Measurements from ENCODE around the gene PRSS12. TPM values are rescaled to one million over a fixed set of nuclear protein-coding genes. Genes with fewer than 3 reads are reported as not detected.
A peak's percentile ranks its signal among the peaks of the same experiment; 100 is the strongest.
"Not testable (repeated sequence)": the region's sequence is repeated elsewhere in the genome, so short reads cannot be mapped to it uniquely, and the experiment has no call there.

Gene PRSS12, protein sequence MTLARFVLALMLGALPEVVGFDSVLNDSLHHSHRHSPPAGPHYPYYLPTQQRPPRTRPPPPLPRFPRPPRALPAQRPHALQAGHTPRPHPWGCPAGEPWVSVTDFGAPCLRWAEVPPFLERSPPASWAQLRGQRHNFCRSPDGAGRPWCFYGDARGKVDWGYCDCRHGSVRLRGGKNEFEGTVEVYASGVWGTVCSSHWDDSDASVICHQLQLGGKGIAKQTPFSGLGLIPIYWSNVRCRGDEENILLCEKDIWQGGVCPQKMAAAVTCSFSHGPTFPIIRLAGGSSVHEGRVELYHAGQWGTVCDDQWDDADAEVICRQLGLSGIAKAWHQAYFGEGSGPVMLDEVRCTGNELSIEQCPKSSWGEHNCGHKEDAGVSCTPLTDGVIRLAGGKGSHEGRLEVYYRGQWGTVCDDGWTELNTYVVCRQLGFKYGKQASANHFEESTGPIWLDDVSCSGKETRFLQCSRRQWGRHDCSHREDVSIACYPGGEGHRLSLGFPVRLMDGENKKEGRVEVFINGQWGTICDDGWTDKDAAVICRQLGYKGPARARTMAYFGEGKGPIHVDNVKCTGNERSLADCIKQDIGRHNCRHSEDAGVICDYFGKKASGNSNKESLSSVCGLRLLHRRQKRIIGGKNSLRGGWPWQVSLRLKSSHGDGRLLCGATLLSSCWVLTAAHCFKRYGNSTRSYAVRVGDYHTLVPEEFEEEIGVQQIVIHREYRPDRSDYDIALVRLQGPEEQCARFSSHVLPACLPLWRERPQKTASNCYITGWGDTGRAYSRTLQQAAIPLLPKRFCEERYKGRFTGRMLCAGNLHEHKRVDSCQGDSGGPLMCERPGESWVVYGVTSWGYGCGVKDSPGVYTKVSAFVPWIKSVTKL
- polyA plus RNA-seq (2013, experiment 1 of 4): 1.5 TPM
- 1.6 TPM for polyA plus RNA-seq (2013, experiment 2 of 4)
- polyA plus RNA-seq (2013, experiment 3 of 4): 1.9 TPM
- polyA plus RNA-seq (2013, experiment 4 of 4): 2.6 TPM

DNA sequence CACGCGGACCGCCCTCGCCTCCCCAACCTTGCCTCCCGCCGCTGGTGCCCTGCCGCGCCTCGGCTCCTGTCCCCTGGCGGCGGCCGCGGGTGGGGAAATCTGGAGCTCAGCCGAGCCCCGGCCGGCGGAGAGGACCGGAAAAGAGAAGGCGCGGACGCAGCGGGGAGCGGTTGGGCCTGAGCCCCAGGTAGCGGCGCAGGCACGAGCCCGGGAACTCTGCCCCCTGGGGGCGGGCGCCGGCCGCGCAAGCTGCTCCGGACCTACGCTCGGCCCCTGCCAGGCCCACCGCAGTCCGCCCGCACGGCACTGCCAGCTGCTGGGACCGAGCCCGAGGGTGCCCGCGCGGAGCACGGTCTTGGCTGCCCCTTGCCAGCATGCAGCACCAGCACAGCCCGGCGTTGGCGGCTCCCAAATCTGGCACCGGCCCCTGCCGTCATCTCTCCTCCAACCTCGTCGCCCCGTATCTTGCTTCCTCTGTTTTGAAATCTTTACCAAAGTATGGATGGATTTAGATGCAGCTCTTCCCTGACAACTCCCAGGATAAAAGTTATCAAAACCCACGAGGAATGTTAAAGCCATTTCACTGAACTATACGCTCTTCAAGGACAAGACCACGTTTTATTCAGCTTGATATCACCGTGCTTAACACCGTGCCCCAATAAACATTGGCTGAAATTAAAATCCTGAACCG is at the start of gene PRSS12:
PRSS12 (minus strand) TSS at position 161 of the 691 bp plus-strand sequence. CDS start 283 bp downstream, outside the sequence.
- no peak within 1 kb of the TSS for H3K27ac ChIP-seq (ENCODE audit: insufficient read depth, low read depth, low read length, poor library complexity, severe bottlenecking)
- 3 to 4% methylated on average over 59 of the region's 59 CpGs for WGBS, 2 experiments
- no peaks in the 10 kb centered on the region for H3K4me1 ChIP-seq (ENCODE audit: control insufficient read depth, insufficient read depth, low read length)
- H3K27me3 ChIP-seq (ENCODE audit: control insufficient read depth, insufficient read depth, low read length, poor library complexity, severe bottlenecking): peaks cover 44% of the 10 kb centered on the region
- no peaks in the 10 kb centered on the region for H3K9me3 ChIP-seq (ENCODE audit: control insufficient read depth, low read length)
- H3K36me3 ChIP-seq (ENCODE audit: control insufficient read depth, insufficient read depth, low read length): no peaks in the 10 kb centered on the region
- peak within 1 kb of the TSS; percentile 52 for H3K4me3 ChIP-seq (ENCODE audit: insufficient read depth, low read depth, low read length)

DNA sequence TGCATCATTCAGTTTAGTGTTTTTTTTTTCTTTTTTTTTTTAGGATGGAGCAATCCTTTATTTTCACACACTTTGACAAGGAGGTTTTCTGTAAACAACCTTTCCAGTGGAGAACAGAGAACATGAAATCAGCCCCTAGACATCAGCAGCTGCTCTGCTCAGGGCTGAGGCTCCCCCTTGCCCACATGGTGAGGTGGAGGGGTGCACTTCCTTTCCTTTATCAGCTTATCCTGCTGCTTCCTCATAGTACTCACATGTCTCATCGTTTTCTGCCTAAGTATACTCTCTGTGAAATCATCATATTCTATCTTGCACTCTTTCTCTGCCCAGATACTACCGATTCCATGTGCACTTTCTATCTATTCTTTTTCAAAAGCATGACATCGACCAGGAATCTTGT is 47.6 kb upstream of the PRSS12 start:
- Histone ChIP-seq H3K4me3 (ENCODE audit: insufficient read depth, low read depth, low read length) (no peak overlapping the region), H3K36me3 (ENCODE audit: control insufficient read depth, insufficient read depth, low read length) (no peaks in the 10 kb centered on the region), H3K9me3 (ENCODE audit: control insufficient read depth, low read length) (no peaks in the 10 kb centered on the region), H3K4me1 (ENCODE audit: control insufficient read depth, insufficient read depth, low read length) (no peaks in the 10 kb centered on the region), H3K27ac (ENCODE audit: insufficient read depth, low read depth, low read length, poor library complexity, severe bottlenecking) (no peak overlapping the region), H3K27me3 (ENCODE audit: control insufficient read depth, insufficient read depth, low read length, poor library complexity, severe bottlenecking) (no peaks in the 10 kb centered on the region)
- 83 to 84% methylated on average over 3 of the region's 3 CpGs for WGBS, 2 experiments

DNA sequence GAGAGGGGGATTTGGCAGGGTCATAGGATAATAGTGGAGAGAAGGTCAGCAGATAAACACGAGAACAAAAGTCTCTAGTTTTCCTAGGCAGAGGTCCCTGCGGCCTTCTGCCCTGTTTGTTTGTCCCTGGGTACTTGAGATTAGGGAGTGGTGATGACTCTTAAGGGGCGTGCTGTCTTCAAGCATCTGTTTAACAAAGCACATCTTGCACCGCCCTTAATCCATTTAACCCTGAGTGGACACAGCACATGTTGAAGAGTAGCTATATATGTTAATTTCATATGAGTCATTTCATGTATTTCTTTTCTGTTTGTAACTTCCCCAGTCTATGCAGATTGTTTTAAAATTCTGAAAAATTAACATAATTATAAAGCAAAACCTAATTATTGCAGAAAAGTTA is 47.1 kb upstream of the PRSS12 start:
- H3K36me3 ChIP-seq (ENCODE audit: control insufficient read depth, insufficient read depth, low read length); H3K9me3 ChIP-seq (ENCODE audit: control insufficient read depth, low read length); H3K4me1 ChIP-seq (ENCODE audit: control insufficient read depth, insufficient read depth, low read length); H3K27me3 ChIP-seq (ENCODE audit: control insufficient read depth, insufficient read depth, low read length, poor library complexity, severe bottlenecking); H3K27ac ChIP-seq (ENCODE audit: insufficient read depth, low read depth, low read length, poor library complexity, severe bottlenecking); H3K4me3 ChIP-seq (ENCODE audit: insufficient read depth, low read depth, low read length): not testable (repeated sequence)
- 33 to 46% methylated on average over 2 to 3 of the region's 4 CpGs for WGBS, 2 experiments

DNA sequence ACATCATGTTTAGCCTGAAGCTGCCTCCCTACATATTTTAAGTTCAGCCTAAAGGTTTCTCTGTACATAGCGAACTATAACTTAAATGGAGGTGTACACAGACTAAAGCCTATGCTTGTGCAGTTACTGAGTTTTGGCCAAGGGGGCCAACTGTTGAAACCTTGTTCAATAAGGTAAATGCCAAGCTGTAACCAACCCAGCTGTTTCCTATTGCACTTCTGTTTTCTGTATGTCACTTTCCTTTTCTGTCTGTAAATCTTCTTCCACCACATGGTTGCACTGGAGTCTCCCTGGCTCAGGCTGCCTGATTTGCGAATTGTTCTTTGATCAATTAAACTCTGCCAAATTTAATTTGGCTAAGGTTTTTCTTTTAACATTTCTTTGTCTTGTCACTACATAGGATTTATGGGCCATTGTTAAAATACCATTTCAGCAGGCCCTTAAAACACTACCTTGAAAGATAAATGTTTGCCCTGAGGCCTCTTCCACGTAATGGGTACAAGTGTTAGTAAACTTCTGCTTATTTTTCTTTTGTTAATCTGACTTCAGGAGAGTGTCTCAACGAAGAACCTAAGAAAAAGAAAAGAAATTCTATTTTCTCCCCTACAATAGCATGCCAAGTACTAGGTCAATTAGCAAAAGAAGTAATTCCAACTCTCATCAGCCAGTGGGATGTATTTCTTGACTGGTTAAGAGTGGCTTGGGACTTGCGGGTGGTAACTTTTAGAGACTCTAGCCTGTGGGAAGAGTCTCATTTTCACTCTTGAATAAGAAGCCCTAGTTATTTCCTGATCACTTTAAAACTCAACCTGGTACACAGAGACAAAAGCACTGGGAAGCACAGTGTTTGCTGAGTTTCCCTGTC is 45.7 kb upstream of the PRSS12 start:
- H3K4me1 ChIP-seq (ENCODE audit: control insufficient read depth, insufficient read depth, low read length): no peaks in the 10 kb centered on the region
- H3K27ac ChIP-seq (ENCODE audit: insufficient read depth, low read depth, low read length, poor library complexity, severe bottlenecking): no peak overlapping the region
- WGBS, 2 experiments: 81 to 93% methylated on average over 4 to 5 of the region's 5 CpGs
- no peaks in the 10 kb centered on the region for H3K9me3 ChIP-seq (ENCODE audit: control insufficient read depth, low read length)
- no peak overlapping the region for H3K4me3 ChIP-seq (ENCODE audit: insufficient read depth, low read depth, low read length)
- no peaks in the 10 kb centered on the region for H3K27me3 ChIP-seq (ENCODE audit: control insufficient read depth, insufficient read depth, low read length, poor library complexity, severe bottlenecking)
- no peaks in the 10 kb centered on the region for H3K36me3 ChIP-seq (ENCODE audit: control insufficient read depth, insufficient read depth, low read length)

DNA sequence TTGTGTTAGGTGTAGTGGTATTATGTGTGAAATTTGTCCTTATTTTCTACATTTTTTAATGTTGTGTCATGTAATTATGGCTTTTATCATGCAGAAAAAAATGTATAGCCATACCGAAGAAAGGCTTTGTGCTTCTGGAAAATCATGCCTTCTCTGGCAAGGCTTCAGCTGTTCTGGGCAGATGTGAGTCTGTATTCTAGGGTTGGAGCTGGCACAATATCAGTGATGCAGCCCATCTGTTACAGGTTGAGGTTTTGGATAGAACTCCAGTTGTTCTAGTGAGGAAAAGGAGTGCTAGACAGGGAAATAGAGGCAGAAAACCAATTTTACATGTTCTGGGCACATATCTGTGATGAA is 44.8 kb upstream of the PRSS12 start:
- no peaks in the 10 kb centered on the region for H3K4me1 ChIP-seq (ENCODE audit: control insufficient read depth, insufficient read depth, low read length)
- no peak overlapping the region for H3K4me3 ChIP-seq (ENCODE audit: insufficient read depth, low read depth, low read length)
- WGBS, 2 experiments: 92 to 97% methylated on average over 1 of the region's 1 CpG
- H3K27me3 ChIP-seq (ENCODE audit: control insufficient read depth, insufficient read depth, low read length, poor library complexity, severe bottlenecking): no peaks in the 10 kb centered on the region
- H3K27ac ChIP-seq (ENCODE audit: insufficient read depth, low read depth, low read length, poor library complexity, severe bottlenecking): no peak overlapping the region
- no peaks in the 10 kb centered on the region for H3K36me3 ChIP-seq (ENCODE audit: control insufficient read depth, insufficient read depth, low read length)
- H3K9me3 ChIP-seq (ENCODE audit: control insufficient read depth, low read length): no peaks in the 10 kb centered on the region

DNA sequence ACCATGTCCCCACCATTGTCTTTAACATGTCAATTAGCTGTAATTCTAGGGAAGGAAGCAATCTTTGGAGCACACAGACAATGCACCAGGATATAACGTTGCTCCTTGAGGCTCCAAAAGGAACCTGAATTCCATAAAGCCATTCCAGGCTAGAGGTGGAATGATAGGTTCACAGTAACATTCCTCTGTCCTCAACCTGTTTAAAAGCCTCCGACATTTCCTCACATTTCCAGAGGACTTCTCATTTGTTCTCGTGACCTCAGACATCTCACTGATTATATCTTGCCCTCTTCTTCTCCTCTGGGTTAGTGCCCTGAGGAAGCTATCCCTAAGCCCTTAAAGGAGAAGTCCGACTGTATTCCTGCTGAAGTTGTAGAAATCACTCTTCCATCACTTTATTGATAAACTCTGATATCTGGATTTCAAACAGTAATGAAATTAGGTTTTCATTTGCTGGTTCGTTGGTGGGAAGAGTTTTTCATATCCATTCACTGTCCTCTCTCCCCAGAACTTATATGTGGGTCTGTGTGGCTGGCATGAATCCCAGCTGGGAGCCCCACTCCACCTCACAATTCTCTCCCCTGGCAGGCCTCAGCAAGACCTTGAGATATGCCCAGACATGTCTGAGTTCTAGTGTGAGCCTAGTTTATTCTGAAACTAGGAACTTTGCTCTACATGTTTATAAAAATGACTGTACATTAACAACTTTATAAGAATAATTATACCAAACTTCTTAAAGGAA is 44.2 kb upstream of the PRSS12 start:
- H3K4me1 ChIP-seq (ENCODE audit: control insufficient read depth, insufficient read depth, low read length): no peaks in the 10 kb centered on the region

DNA sequence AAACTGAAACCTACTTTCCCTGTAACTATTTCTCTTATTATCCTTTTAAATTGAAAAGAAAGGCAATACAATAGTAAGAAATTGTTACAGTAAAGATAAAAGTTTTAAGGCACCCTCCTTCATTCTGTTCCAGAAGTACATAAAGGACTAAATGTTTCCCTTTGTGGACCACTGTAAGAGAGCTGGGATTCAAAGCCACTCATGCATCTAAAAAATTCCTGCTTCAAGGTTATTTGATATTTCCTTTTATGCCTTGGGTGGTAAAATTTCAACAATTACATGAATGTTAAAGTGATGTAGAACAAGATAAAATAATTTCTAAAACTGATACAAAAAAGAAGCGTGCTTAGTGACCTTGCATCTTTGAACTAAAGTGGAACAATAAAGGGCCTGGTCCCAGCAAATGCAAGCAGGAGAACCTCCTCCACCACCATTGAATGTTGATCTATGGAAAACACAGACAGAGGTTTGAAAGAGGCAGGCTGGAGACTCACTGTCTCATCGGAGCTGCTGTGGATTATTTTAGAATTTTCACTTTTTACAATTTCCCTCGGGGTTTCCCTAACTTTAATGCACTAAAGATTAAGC is 42.3 kb upstream of the PRSS12 start:
- Histone ChIP-seq H3K4me3 (ENCODE audit: insufficient read depth, low read depth, low read length) (no peak overlapping the region), H3K9me3 (ENCODE audit: control insufficient read depth, low read length) (no peaks in the 10 kb centered on the region), H3K36me3 (ENCODE audit: control insufficient read depth, insufficient read depth, low read length) (no peaks in the 10 kb centered on the region), H3K27ac (ENCODE audit: insufficient read depth, low read depth, low read length, poor library complexity, severe bottlenecking) (no peak overlapping the region), H3K27me3 (ENCODE audit: control insufficient read depth, insufficient read depth, low read length, poor library complexity, severe bottlenecking) (no peaks in the 10 kb centered on the region), H3K4me1 (ENCODE audit: control insufficient read depth, insufficient read depth, low read length) (no peaks in the 10 kb centered on the region)
- WGBS, 2 experiments: 78% methylated on average over 3 of the region's 3 CpGs; no CpG with 5 or more reads in 1 of the 2 experiments

More for the DNA sequence above, 44.2 kb upstream of the PRSS12 start:
- Histone ChIP-seq H3K4me3 (ENCODE audit: insufficient read depth, low read depth, low read length) (no peak overlapping the region), H3K9me3 (ENCODE audit: control insufficient read depth, low read length) (no peaks in the 10 kb centered on the region), H3K27ac (ENCODE audit: insufficient read depth, low read depth, low read length, poor library complexity, severe bottlenecking) (no peak overlapping the region), H3K36me3 (ENCODE audit: control insufficient read depth, insufficient read depth, low read length) (no peaks in the 10 kb centered on the region), H3K27me3 (ENCODE audit: control insufficient read depth, insufficient read depth, low read length, poor library complexity, severe bottlenecking) (no peaks in the 10 kb centered on the region)
- 83 to 84% methylated on average over 4 to 5 of the region's 5 CpGs for WGBS, 2 experiments

DNA sequence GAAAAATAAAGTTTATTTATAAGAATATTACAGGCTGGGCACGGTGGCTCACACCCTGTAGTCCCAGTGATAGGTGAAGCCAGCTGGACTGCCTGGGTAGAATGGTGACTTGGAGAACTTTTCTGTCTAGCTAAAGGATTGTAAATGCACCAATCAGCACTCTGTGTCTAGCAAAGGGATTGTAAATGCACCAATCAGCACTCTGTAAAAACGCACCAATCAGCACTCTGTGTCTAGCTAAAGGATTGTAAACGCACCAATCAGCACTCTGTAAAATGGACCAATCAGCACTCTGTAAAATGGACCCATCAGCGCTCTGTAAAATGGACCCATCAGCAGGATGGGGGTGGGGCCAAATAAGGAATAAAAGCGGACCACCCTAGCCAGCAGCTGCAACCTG is 39.7 kb upstream of the PRSS12 start:
- 96 to 98% methylated on average over 5 of the region's 5 CpGs for WGBS, 2 experiments
- H3K4me1 ChIP-seq (ENCODE audit: control insufficient read depth, insufficient read depth, low read length); H3K4me3 ChIP-seq (ENCODE audit: insufficient read depth, low read depth, low read length); H3K27me3 ChIP-seq (ENCODE audit: control insufficient read depth, insufficient read depth, low read length, poor library complexity, severe bottlenecking); H3K9me3 ChIP-seq (ENCODE audit: control insufficient read depth, low read length); H3K27ac ChIP-seq (ENCODE audit: insufficient read depth, low read depth, low read length, poor library complexity, severe bottlenecking); H3K36me3 ChIP-seq (ENCODE audit: control insufficient read depth, insufficient read depth, low read length): not testable (repeated sequence)

DNA sequence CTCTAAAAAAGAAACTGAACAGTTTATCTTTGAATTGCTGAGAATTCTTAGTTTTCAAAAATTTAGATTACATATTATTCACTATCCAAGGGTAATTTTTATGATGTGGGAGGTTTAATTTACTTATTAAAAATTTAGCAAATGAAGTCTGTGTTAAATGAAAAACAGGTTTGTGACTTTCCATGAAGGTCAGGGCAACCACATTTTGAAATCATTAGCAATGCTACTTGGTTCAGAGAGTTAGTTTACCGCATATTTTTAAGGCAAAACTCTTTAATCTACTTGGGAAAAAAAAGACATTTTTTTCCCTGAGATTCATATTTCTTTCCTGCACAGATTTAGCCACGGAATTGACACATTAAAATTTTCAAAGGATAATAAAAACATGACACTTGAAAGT is 37.3 kb upstream of the PRSS12 start:
- Histone ChIP-seq H3K4me3 (ENCODE audit: insufficient read depth, low read depth, low read length) (no peak overlapping the region), H3K27ac (ENCODE audit: insufficient read depth, low read depth, low read length, poor library complexity, severe bottlenecking) (no peak overlapping the region), H3K36me3 (ENCODE audit: control insufficient read depth, insufficient read depth, low read length) (no peaks in the 10 kb centered on the region), H3K9me3 (ENCODE audit: control insufficient read depth, low read length) (no peaks in the 10 kb centered on the region), H3K27me3 (ENCODE audit: control insufficient read depth, insufficient read depth, low read length, poor library complexity, severe bottlenecking) (no peaks in the 10 kb centered on the region), H3K4me1 (ENCODE audit: control insufficient read depth, insufficient read depth, low read length) (no peaks in the 10 kb centered on the region)
- WGBS, 2 experiments: 92 to 97% methylated on average over 2 of the region's 2 CpGs
